Activated naive CD4-positive, alpha-beta T cell treated with anti-CD3 and anti-CD28 coated beads for 36 hours (primary cell): ENCODE measurements around the gene XYLT1. TPM values are rescaled to one million over a fixed set of nuclear protein-coding genes. Genes with fewer than 3 reads are reported as not detected.
A peak's percentile ranks its signal among the peaks of the same experiment; 100 is the strongest.

Experiments used
- CTCF ChIA-PET: fragments of 350-600 bp; sonication (Branson Sonifier 250); formaldehyde crosslinking; loops from one replicate; lab custom pipeline; 2021; ENCODE audit warnings: antibody characterized with exemption; lab: Charles Lee
- DNase-seq: peaks from one replicate; pipeline ENCODE4 v3.0.0-alpha.2; 2020
- H3K27ac Mint-ChIP-seq: one replicate; pipeline ENCODE4 v1.8.0; 2021; ENCODE audit warnings: mild to moderate bottlenecking, mixed read lengths
- H3K27me3 Mint-ChIP-seq: one replicate; pipeline ENCODE4 v1.8.0; 2021; ENCODE audit warnings: low read depth, mixed read lengths
- H3K36me3 Mint-ChIP-seq: one replicate; pipeline ENCODE4 v1.8.0; 2021; ENCODE audit warnings: low read depth, mixed read lengths
- H3K4me1 Mint-ChIP-seq: one replicate; pipeline ENCODE4 v1.8.0; 2021; ENCODE audit warnings: low read depth, mixed read lengths
- H3K4me3 Mint-ChIP-seq: one replicate; pipeline ENCODE4 v1.8.0; 2021; ENCODE audit warnings: mild to moderate bottlenecking, moderate library complexity, mixed read lengths
- H3K9me3 Mint-ChIP-seq: one replicate; pipeline ENCODE4 v1.8.0; 2021; ENCODE audit warnings: mixed read lengths
- intact Hi-C: fragments of 100-400 bp; cut with micrococcal nuclease; formaldehyde crosslinking; loops from one replicate; pipeline ENCODE4 v1.15.1; 2023
- total RNA-seq, 2 experiments: library from RNA; stranded (reverse); gene quantifications; one replicate each; pipeline ENCODE4 v1.2.3, GENCODE V29; 2021

Gene XYLT1
- total RNA-seq, 2 experiments from 2014 or later = 3.3 to 4.5 TPM

- H3K4me1 Mint-ChIP-seq = peaks cover 20% of the 10 kb centered on the region
- H3K27me3 Mint-ChIP-seq = no peaks in the 10 kb centered on the region
- CTCF ChIA-PET = interaction anchor here (1.3 kb wide), 1 partner anchor 27 kb away, joined by 3 read pairs; no protein-coding TSS in a partner anchor
These were observed 84.5 kb downstream of the XYLT1 start for GRCh38 chr16:17386229-17386628.

GRCh38 chr16:17384471-17384870 is 86.3 kb downstream of the XYLT1 start:
- Mint-ChIP-seq H3K27me3 (no peaks in the 10 kb centered on the region), H3K9me3 (no peaks in the 10 kb centered on the region), H3K27ac (no peak overlapping the region), H3K36me3 (no peaks in the 10 kb centered on the region), H3K4me1 (peaks cover 27% of the 10 kb centered on the region), H3K4me3 (no peak overlapping the region)
- intact Hi-C loops = no loop called here
- CTCF ChIA-PET = no interaction called here
- DNase-seq = no peak

More at GRCh38 chr16:17386229-17386628, 84.5 kb downstream of the XYLT1 start:
- Mint-ChIP-seq H3K27ac (no peak overlapping the region), H3K9me3 (no peaks in the 10 kb centered on the region), H3K36me3 (no peaks in the 10 kb centered on the region), H3K4me3 (no peak overlapping the region)
- no peak for DNase-seq
- intact Hi-C loops = no loop called here

- CTCF ChIA-PET = interaction anchor here (0.9 to 1.4 kb wide), 2 partner anchors 12 to 34 kb away, joined by 3 read pairs; no protein-coding TSS in a partner anchor
- H3K27me3 Mint-ChIP-seq = no peaks in the 10 kb centered on the region
- no peaks in the 10 kb centered on the region for H3K9me3 Mint-ChIP-seq
- intact Hi-C loops = no loop called here
- no peak overlapping the region for H3K27ac Mint-ChIP-seq
- no peaks in the 10 kb centered on the region for H3K36me3 Mint-ChIP-seq
- H3K4me3 Mint-ChIP-seq = peak overlapping the region; percentile 33
- H3K4me1 Mint-ChIP-seq = peaks cover 23% of the 10 kb centered on the region
- no peak for DNase-seq
These were observed 87.6 kb downstream of the XYLT1 start for GRCh38 chr16:17382949-17383863.

GRCh38 chr16:17382514-17382913 is 88.2 kb downstream of the XYLT1 start:
- CTCF ChIA-PET = interaction anchor here (1.4 kb wide), 1 partner anchor 12 kb away, joined by 3 read pairs; no protein-coding TSS in a partner anchor
- Mint-ChIP-seq H3K4me3 (no peak overlapping the region), H3K4me1 (peaks cover 28% of the 10 kb centered on the region), H3K9me3 (no peaks in the 10 kb centered on the region), H3K36me3 (no peaks in the 10 kb centered on the region), H3K27ac (no peak overlapping the region), H3K27me3 (no peaks in the 10 kb centered on the region)
- DNase-seq = no peak
- intact Hi-C loops = no loop called here

- intact Hi-C loops = no loop called here
- Mint-ChIP-seq H3K4me1 (peaks cover 34% of the 10 kb centered on the region), H3K27ac (no peak overlapping the region), H3K9me3 (no peaks in the 10 kb centered on the region), H3K4me3 (no peak overlapping the region), H3K36me3 (no peaks in the 10 kb centered on the region), H3K27me3 (no peaks in the 10 kb centered on the region)
- CTCF ChIA-PET = interaction anchor here (1.4 kb wide), 1 partner anchor 11 kb away, joined by 3 read pairs; no protein-coding TSS in a partner anchor
- no peak for DNase-seq
These were observed 89.0 kb downstream of the XYLT1 start for GRCh38 chr16:17381784-17382183.

- H3K4me1 Mint-ChIP-seq = peaks cover 34% of the 10 kb centered on the region
- DNase-seq = no peak
- no peak overlapping the region for H3K4me3 Mint-ChIP-seq
- no peak overlapping the region for H3K27ac Mint-ChIP-seq
- no peaks in the 10 kb centered on the region for H3K27me3 Mint-ChIP-seq
- intact Hi-C loops = no loop called here
- H3K9me3 Mint-ChIP-seq = no peaks in the 10 kb centered on the region
- CTCF ChIA-PET = interaction anchor here (0.5 kb wide), 1 partner anchor 63 kb away, joined by 3 read pairs; no protein-coding TSS in a partner anchor
- H3K36me3 Mint-ChIP-seq = no peaks in the 10 kb centered on the region
These were observed 90.1 kb downstream of the XYLT1 start for GRCh38 chr16:17380613-17381012.

GRCh38 chr16:17379121-17379571 is 91.6 kb downstream of the XYLT1 start:
- Mint-ChIP-seq H3K4me3 (no peak overlapping the region), H3K27me3 (no peaks in the 10 kb centered on the region), H3K27ac (no peak overlapping the region), H3K4me1 (peaks cover 43% of the 10 kb centered on the region), H3K36me3 (no peaks in the 10 kb centered on the region), H3K9me3 (no peaks in the 10 kb centered on the region)
- CTCF ChIA-PET = interaction anchor here (1.3 kb wide), 1 partner anchor 200 kb away, joined by 3 read pairs; no protein-coding TSS in a partner anchor
- no peak for DNase-seq
- intact Hi-C loops = loop anchor here (10.0 kb wide), 1 partner anchor 184 kb away; no protein-coding TSS in a partner anchor

- Mint-ChIP-seq H3K9me3 (no peaks in the 10 kb centered on the region), H3K4me3 (no peak overlapping the region), H3K27ac (no peak overlapping the region), H3K36me3 (no peaks in the 10 kb centered on the region), H3K4me1 (peaks cover 39% of the 10 kb centered on the region), H3K27me3 (no peaks in the 10 kb centered on the region)
- intact Hi-C loops = loop anchor here (10.0 kb wide), 1 partner anchor 183 kb away; no protein-coding TSS in a partner anchor
- CTCF ChIA-PET = interaction anchor here (1.3 kb wide), 1 partner anchor 202 kb away, joined by 3 read pairs; no protein-coding TSS in a partner anchor
- DNase-seq = no peak
These were observed 93.1 kb downstream of the XYLT1 start for GRCh38 chr16:17377360-17378324.

GRCh38 chr16:17375461-17376304 is 95.1 kb downstream of the XYLT1 start:
- Mint-ChIP-seq H3K27me3 (no peaks in the 10 kb centered on the region), H3K4me3 (no peak overlapping the region), H3K4me1 (peaks cover 47% of the 10 kb centered on the region), H3K36me3 (no peaks in the 10 kb centered on the region), H3K9me3 (no peaks in the 10 kb centered on the region), H3K27ac (no peak overlapping the region)
- intact Hi-C loops = loop anchor here (2.0 to 10.0 kb wide), 2 partner anchors 13 to 181 kb away; no protein-coding TSS in a partner anchor
- no peak for DNase-seq
- CTCF ChIA-PET = no interaction called here

- H3K4me3 Mint-ChIP-seq = no peak overlapping the region
- DNase-seq = no peak
- no peaks in the 10 kb centered on the region for H3K9me3 Mint-ChIP-seq
- no peak overlapping the region for H3K27ac Mint-ChIP-seq
- no peaks in the 10 kb centered on the region for H3K36me3 Mint-ChIP-seq
- CTCF ChIA-PET = no interaction called here
- peaks cover 54% of the 10 kb centered on the region for H3K4me1 Mint-ChIP-seq
- intact Hi-C loops = loop anchor here (2.0 to 10.0 kb wide), 2 partner anchors 14 to 180 kb away; no protein-coding TSS in a partner anchor
- H3K27me3 Mint-ChIP-seq = no peaks in the 10 kb centered on the region
These were observed 96.0 kb downstream of the XYLT1 start for GRCh38 chr16:17374668-17375255.

- CTCF ChIA-PET = no interaction called here
- Mint-ChIP-seq H3K36me3 (peaks cover 4% of the 10 kb centered on the region), H3K4me3 (no peak overlapping the region)
These were observed 97.2 kb downstream of the XYLT1 start for GRCh38 chr16:17373533-17373932.

More at GRCh38 chr16:17373533-17373932, 97.2 kb downstream of the XYLT1 start:
- DNase-seq = no peak
- H3K4me1 Mint-ChIP-seq = peaks cover 63% of the 10 kb centered on the region
- H3K27me3 Mint-ChIP-seq = no peaks in the 10 kb centered on the region
- no peak overlapping the region for H3K27ac Mint-ChIP-seq
- intact Hi-C loops = loop anchor here (10.0 kb wide), 1 partner anchor 179 kb away; no protein-coding TSS in a partner anchor
- no peaks in the 10 kb centered on the region for H3K9me3 Mint-ChIP-seq
